HCT116 (cell line): ENCODE measurements around the gene ADAMTSL2. TPM values are rescaled to one million over a fixed set of nuclear protein-coding genes. Genes with fewer than 3 reads are reported as not detected.

Experiments
- ATAC-seq: fragments of 200-7000 bp; cut with Tn5 transposase; 2 replicates; pipeline ENCODE4 v1.9.1; 2020; ENCODE audit warnings: mild to moderate bottlenecking, moderate library complexity
- BruUV-seq: library from RNA; stranded (reverse); fragments of 400-500 nt; replicated peaks from 2 replicates; lab custom pipeline; 2021; lab: Mats Ljungman, UMichigan
- CTCF ChIA-PET: fragments of 300-600 bp; sonication (Branson Sonifier 250); formaldehyde crosslinking; loops from one replicate; lab custom pipeline; 2021; ENCODE audit warnings: antibody characterized with exemption; lab: Charles Lee
- POLR2A ChIA-PET: fragments of 300-600, 350-600 bp; sonication (Branson Sonifier 250); formaldehyde crosslinking; loops from one replicate; lab custom pipeline; 2021; ENCODE audit warnings: antibody characterized with exemption; lab: Charles Lee
- RAD21 ChIA-PET, 2 experiments: fragments of 300-600 bp; sonication (Branson Sonifier 250); formaldehyde crosslinking; loops; one replicate each; lab custom pipeline; 2023; ENCODE audit warnings: low total read pairs in 2 of 2; ENCODE audit not compliant: uncharacterized antibody in 2 of 2, unreplicated experiment in 2 of 2, low non-redundant PET in 1 of 2; lab: Charles Lee
- DNase-seq: peaks from one replicate; pipeline ENCODE4 v3.0.0-alpha.2; 2010; ENCODE audit warnings: low read depth, low spot score
- H2AFZ ChIP-seq: fragments of 200-600 bp; shearing (Covaris generic), sonication (generic); 2 replicates; pipeline ENCODE4 v1.6.1; 2017; ENCODE audit warnings: low read depth, mixed run types, mixed read lengths, antibody characterized with exemption, low read length; ENCODE audit not compliant: poor library complexity, severe bottlenecking
- H3K27ac ChIP-seq: 2 replicates; pipeline ENCODE4 v1.5.1; 2012; ENCODE audit warnings: low read depth, low read length
- H3K27me3 ChIP-seq: fragments of 200-600 bp; sonication (generic); 2 replicates; pipeline ENCODE4 v1.6.1; 2016; ENCODE audit warnings: mixed run types, low read length, mixed read lengths; ENCODE audit not compliant: insufficient read depth
- H3K36me3 ChIP-seq, 2 experiments: fragments of 200-500 bp in 1 of 2; fragments of 200-600 bp in 1 of 2; sonication (Bioruptor generic) in 1 of 2; sonication (generic) in 1 of 2; 2 replicates each; pipeline versions ENCODE4 v1.5.1 to v1.6.1; 2014 to 2016; ENCODE audit warnings: low read length in 2 of 2, inconsistent platforms in 1 of 2, mixed read lengths in 1 of 2, mixed run types in 1 of 2; ENCODE audit not compliant: insufficient read depth in 2 of 2, control insufficient read depth in 1 of 2
- H3K4me1 ChIP-seq, 2 experiments: fragments of 200-600 bp in 1 of 2; sonication (generic) in 1 of 2; 2 replicates each; pipeline versions ENCODE4 v1.5.1 to v1.6.1; 2012 to 2017; ENCODE audit warnings: low read length in 2 of 2, inconsistent platforms in 1 of 2, mild to moderate bottlenecking in 1 of 2, mixed read lengths in 1 of 2, mixed run types in 1 of 2, moderate library complexity in 1 of 2; ENCODE audit not compliant: insufficient read depth in 2 of 2, control insufficient read depth in 1 of 2
- H3K4me2 ChIP-seq: fragments of 200-600 bp; sonication (generic); 2 replicates; pipeline ENCODE4 v1.6.1; 2017; ENCODE audit warnings: mixed run types, low read length, mixed read lengths
- H3K4me3 ChIP-seq, 2 experiments: fragments of 200-600 bp in 1 of 2; sonication (generic) in 1 of 2; replicated peaks in 1 of 2; 2 replicates each; pipeline ENCODE4 v1.5.1; 2011 to 2016; ENCODE audit warnings: low read length in 2 of 2, control low read depth in 1 of 2, low read depth in 1 of 2, mild to moderate bottlenecking in 1 of 2, mixed read lengths in 1 of 2, mixed run types in 1 of 2
- H3K79me2 ChIP-seq: fragments of 200-600 bp; sonication (generic); 2 replicates; pipeline ENCODE4 v1.6.1; 2017; ENCODE audit warnings: mild to moderate bottlenecking, mixed run types, low read length, moderate library complexity, mixed read lengths; ENCODE audit not compliant: insufficient read depth
- H3K9ac ChIP-seq: fragments of 200-600 bp; sonication (generic); 2 replicates; pipeline ENCODE4 v1.6.1; 2016; ENCODE audit warnings: low read length, mixed read lengths
- H3K9me2 ChIP-seq: fragments of 200-600 bp; sonication (generic), shearing (Covaris generic); 2 replicates; pipeline ENCODE4 v1.6.1; 2017; ENCODE audit warnings: mixed run types, mild to moderate bottlenecking, moderate library complexity; ENCODE audit not compliant: insufficient read depth
- H3K9me3 ChIP-seq, 2 experiments: fragments of 200-500 bp in 1 of 2; fragments of 200-600 bp in 1 of 2; sonication (Bioruptor generic) in 1 of 2; sonication (generic) in 1 of 2; 2 replicates each; pipeline ENCODE4 v1.6.1; 2014 to 2017; ENCODE audit warnings: low read length in 2 of 2, mixed read lengths in 2 of 2, inconsistent platforms in 1 of 2, low read depth in 1 of 2, mild to moderate bottlenecking in 1 of 2, mixed run types in 1 of 2, moderate library complexity in 1 of 2; ENCODE audit not compliant: control insufficient read depth in 1 of 2, insufficient read depth in 1 of 2
- H4K20me1 ChIP-seq: fragments of 200-600 bp; sonication (generic), shearing (Covaris generic); 2 replicates; pipeline ENCODE4 v1.6.1; 2017; ENCODE audit warnings: mixed run types, mild to moderate bottlenecking, moderate library complexity; ENCODE audit not compliant: insufficient read depth
- ELF1 ChIP-seq: IDR thresholded peaks from 2 replicates; pipeline ENCODE4 v1.6.1; 2012; ENCODE audit warnings: low read depth, borderline replicate concordance
- SRF ChIP-seq: IDR thresholded peaks from 2 replicates; pipeline ENCODE4 v1.6.1; 2012; ENCODE audit warnings: low read depth
- intact Hi-C: fragments of 100-400 bp; cut with micrococcal nuclease; formaldehyde crosslinking; loops from 2 replicates; pipeline ENCODE4 v1.10.0; 2022
- total RNA-seq: library from RNA; stranded (reverse); gene quantifications from one replicate; pipeline ENCODE4 v1.2.1, GENCODE V29; 2021; ENCODE audit not compliant: unreplicated experiment
- TF ChIP-seq, protein P1 (sequence below): IDR thresholded peaks from 2 replicates; pipeline ENCODE4 v1.6.1; 2011; ENCODE audit warnings: mild to moderate bottlenecking, low read length, moderate library complexity; ENCODE audit not compliant: insufficient replicate concordance; ENCODE audit errors: extremely low read depth

The ADAMTSL2 gene
- total RNA-seq, 1 experiment from 2014 or later = not detected

GRCh38 chr9:133523106-133523505 is 11.4 kb upstream of the ADAMTSL2 start (continued):
- TF ChIP-seq, protein P1, sequence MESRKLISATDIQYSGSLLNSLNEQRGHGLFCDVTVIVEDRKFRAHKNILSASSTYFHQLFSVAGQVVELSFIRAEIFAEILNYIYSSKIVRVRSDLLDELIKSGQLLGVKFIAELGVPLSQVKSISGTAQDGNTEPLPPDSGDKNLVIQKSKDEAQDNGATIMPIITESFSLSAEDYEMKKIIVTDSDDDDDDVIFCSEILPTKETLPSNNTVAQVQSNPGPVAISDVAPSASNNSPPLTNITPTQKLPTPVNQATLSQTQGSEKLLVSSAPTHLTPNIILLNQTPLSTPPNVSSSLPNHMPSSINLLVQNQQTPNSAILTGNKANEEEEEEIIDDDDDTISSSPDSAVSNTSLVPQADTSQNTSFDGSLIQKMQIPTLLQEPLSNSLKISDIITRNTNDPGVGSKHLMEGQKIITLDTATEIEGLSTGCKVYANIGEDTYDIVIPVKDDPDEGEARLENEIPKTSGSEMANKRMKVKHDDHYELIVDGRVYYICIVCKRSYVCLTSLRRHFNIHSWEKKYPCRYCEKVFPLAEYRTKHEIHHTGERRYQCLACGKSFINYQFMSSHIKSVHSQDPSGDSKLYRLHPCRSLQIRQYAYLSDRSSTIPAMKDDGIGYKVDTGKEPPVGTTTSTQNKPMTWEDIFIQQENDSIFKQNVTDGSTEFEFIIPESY = no peak
- TF ChIP-seq, all 23 proteins: peak for 0

- H3K4me2 ChIP-seq = no peak overlapping the region
- no peaks in the 10 kb centered on the region for H3K36me3 ChIP-seq
- no peaks in the 10 kb centered on the region for H3K79me2 ChIP-seq
- no peak for ATAC-seq
- H3K9ac ChIP-seq = no peak overlapping the region
- no TSS peak for BruUV-seq
- H3K27me3 ChIP-seq = no peaks in the 10 kb centered on the region
- no peak overlapping the region for H3K4me3 ChIP-seq
- ChIA-PET POLR2A (interaction anchor here (0.6 kb wide), 1 partner anchor 31 kb away, joined by 3 read pairs; no protein-coding TSS in a partner anchor), RAD21 (no interaction called here), CTCF (no interaction called here)
- DNase-seq = no peak
- TF ChIP-seq SRF (no peak), ELF1 (no peak)
- TF ChIP-seq, protein P1 = no peak
- intact Hi-C loops = no loop called here
- H3K4me1 ChIP-seq = peaks cover 8 to 24% of the 10 kb centered on the region in 2 experiments; a peak in 3 of 4 replicates
- H3K9me3 ChIP-seq = no peaks in the 10 kb centered on the region
- H2AFZ ChIP-seq = no peak overlapping the region
- H3K27ac ChIP-seq = no peak overlapping the region
- no peaks in the 10 kb centered on the region for H4K20me1 ChIP-seq
- H3K9me2 ChIP-seq = no peaks in the 10 kb centered on the region
Observed at GRCh38 chr9:133524146-133524545, 10.4 kb upstream of the ADAMTSL2 start.
